GM21526 (cell line): ENCODE data around the gene MEI1.

Experiments used
- ATAC-seq: cut with Tn5 transposase; IDR thresholded peaks from one replicate; pipeline ENCODE4 v1.9.1; 2021; ENCODE audit warnings: moderate library complexity; ENCODE audit not compliant: unreplicated experiment, low FRiP score

The MEI1 gene

GRCh38 chr22:41742918-41743317, 43.6 kb downstream of the MEI1 start:
- ATAC-seq, result no peak

- ATAC-seq, result no peak
These were observed 46.7 kb downstream of the MEI1 start for GRCh38 chr22:41745968-41746367.

DNA sequence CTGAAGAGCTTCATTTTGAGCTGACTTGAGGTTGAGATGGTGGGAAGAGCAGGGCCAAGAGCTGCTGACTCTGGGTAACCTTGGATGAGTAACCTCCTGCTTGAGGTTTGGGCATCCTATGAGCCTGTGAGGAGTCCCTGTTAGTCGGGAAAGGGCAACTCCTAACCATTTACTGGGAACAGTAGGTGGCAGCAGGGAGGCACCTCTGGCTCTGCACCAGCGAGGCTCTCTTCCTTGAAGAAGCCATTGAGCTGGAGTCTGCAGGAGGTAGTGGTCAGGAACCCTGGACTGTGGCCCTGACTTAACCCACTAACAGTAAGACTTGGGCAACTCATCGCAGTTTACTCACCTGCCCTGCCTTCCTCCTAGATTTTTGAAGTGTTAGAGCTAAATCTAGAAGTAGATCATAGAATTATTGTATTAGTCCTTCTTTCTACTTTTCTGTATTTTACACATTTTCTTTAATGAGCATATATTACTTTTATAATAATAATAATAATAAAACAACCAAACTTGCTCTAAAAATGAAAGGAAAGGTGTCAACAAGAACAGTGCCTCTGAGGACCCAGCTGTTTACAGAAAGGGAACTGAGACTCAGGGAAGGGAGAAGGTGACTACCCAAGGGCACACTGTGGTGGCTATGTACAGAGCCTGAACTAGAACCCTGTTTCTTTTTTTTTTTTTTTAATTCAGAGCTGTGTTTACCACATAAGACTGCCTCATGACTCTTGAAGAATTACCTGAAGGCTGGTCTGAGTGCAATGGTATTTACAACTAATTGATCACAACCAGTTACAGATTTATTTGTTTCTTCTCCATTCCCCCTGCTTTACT, 47.5 kb downstream of the MEI1 start:
- no peak for ATAC-seq

- ATAC-seq, result peak; percentile 59
These were observed 53.0 kb downstream of the MEI1 start for GRCh38 chr22:41752011-41752970.

- no peak for ATAC-seq
These were observed 54.7 kb downstream of the MEI1 start for GRCh38 chr22:41753984-41754383.

- ATAC-seq, result no peak
These were observed 58.2 kb downstream of the MEI1 start for GRCh38 chr22:41757502-41757901.

DNA sequence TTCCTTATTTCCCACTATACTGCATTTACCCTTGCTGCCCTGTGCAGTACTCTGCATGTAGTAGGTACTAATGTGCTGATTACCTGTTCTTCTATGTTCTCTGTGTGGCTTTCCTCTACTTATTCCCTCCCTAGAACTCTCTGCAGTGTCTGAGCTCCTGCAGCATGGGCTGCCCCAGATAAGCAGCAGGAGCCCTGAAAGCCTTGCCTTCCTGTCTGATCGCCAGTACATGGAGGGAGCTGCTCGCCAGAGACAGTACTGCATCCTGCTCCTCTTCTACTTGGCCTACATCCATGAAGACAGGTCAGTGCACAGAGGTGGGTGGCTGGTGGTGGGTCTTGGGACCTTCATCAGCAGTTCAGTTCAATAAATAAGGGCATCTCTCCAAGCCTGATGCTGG, 58.9 kb downstream of the MEI1 start:
- ATAC-seq, result no peak

DNA sequence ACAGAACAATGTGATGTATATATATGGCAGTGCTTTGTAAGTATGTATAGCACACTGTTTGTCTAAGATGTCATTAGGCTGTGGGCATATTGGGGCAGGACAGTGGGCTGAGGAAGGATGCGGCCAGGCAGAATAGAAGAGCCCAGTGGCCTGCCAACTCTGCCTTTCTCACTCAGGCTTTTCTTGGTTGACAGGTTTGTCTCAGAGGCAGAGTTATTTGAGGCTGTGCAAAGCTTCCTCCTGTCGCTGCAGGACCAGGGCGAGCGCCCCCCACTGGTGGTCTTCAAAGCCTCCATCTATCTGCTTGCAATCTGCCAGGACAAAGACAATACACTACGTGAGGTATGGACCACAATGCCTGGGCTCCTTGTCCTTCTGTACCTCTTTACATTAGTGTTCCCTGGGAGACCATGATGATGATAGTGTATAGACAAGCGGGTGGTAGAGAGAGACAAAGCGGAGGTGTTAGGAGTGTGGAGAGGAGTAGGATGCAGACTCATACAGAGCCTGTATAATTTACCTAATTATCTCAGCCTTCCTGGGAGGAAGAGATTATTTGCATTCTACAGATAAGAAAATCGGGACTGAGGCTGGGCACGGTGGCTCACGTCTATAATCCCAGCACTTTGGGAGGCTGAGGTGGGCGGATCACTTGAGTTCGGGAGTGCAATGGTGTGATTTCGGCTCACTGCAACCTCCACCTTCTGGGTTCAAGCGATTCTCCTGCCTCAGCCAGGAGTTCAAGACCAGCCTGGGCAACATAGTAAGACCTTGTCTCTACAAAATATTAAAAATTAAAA, 63.9 kb downstream of the MEI1 start:
- ATAC-seq, result no peak

DNA sequence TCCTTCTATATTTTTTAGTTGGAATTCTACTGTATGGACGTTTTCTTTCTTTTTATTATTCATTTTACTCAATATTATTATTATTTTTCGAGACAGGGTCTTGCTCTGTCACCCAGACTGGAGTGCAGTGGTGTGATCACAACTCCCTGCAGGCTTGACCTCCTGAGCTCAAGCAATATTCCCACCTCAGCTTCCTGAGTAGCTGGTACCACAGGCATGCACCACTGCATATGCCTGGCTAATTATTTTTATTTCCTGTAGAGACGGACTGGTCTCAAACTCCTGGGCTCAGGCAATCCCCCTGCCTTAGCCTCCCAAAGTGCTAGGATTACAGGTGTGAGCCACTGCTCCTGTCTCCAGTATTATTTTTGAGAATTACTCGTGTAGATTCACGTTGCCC, 67.2 kb downstream of the MEI1 start:
- ATAC-seq, result no peak

DNA sequence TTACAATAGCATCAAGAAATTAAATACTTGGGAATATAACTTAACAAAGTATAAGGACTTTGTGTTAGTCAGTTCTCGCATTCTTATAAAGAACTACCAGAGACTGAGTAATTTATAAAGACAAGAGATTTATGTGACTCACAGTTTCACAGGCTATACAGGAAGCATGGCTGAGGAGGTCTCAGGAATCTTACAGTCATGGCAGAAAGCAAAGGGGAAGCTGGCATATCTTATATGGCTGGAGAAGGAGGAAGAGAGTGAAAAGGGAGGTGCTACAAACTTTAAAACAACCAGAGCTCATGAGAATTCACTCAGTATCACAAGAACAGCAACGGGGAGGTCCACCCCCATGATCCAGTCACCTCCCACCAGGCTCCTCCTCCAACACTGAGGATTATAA, 69.1 kb downstream of the MEI1 start:
- no peak for ATAC-seq

GRCh38 chr22:41770715-41771468, 71.6 kb downstream of the MEI1 start:
- no peak for ATAC-seq

DNA sequence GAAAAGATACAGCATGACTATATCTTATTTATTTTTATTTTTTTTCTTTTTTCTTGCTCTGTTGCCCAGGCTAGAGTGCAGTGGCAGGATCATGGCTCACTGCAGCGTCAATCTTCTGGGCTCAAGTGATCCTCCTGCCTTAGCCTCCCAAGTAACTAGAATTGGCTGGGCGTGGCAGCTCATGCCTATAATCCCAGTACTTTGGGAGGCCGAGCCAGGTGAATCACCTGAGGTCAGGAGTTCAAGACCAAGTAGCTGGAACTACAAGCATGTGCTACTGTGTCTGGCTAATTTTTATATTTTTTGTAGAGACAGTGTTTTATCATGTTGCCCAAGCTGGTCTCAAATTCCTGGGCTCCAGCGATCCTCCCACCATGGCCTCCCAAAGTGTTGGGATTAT, 72.9 kb downstream of the MEI1 start:
- ATAC-seq, result no peak

DNA sequence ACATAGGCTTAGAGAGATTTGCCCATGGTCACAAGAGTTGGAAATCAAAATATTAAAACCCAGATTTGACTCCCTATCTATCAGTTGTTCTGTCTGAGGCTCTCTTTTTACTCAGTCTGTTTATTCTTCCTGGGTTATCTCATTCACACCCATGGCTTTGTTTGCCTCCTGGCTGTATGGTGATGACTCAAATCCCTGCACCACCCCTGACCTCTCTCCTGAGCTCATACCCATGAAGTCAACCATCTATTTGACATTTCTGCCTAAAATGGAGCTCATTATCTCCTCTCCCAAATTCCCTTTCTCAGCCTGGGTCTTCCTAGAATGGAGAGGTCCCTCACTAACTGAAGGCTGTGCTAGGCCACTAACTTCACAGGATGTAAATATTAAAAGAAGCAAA, 73.3 kb downstream of the MEI1 start:
- no peak for ATAC-seq

DNA sequence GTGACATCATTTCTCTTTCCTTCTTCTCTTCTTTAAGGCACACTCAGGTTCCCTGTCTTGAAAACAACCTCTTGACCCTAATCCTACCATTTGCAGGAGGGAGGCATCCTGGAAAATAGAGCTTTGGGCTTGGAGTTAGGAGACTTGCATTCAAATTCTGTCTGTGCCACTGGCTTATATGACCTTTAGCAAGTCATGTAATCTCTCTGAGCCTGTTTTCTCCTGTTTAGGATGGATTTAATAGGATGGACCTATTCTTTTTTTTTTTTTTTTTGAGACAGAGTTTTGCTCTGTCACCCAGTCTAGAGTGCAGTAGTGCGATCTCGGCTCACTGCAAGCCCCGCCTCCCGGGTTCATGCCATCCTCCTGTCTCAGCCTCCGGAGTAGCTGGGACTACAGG, 76.0 kb downstream of the MEI1 start:
- no peak for ATAC-seq

- no peak for ATAC-seq
These were observed 76.7 kb downstream of the MEI1 start for GRCh38 chr22:41775976-41776375.

DNA sequence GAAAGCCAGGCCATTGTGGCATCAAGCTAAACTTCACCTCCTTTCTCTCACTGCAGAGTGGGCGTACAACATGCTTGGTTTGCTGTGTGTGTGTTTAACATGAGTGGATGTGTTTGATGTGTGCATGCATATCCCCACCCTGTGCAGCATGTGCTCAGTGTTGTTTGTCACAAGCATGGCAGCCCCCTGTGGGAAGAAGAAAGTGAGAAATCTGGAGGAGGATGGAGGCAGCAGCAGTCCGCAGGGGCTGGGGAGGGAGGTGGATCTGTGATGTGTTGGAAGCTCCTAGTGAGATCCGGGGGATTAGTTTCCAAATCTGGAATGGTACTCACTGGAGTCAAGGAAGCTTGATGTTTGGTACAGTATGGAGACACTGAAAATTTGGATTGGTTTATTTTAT, 77.1 kb downstream of the MEI1 start:
- ATAC-seq, result no peak

DNA sequence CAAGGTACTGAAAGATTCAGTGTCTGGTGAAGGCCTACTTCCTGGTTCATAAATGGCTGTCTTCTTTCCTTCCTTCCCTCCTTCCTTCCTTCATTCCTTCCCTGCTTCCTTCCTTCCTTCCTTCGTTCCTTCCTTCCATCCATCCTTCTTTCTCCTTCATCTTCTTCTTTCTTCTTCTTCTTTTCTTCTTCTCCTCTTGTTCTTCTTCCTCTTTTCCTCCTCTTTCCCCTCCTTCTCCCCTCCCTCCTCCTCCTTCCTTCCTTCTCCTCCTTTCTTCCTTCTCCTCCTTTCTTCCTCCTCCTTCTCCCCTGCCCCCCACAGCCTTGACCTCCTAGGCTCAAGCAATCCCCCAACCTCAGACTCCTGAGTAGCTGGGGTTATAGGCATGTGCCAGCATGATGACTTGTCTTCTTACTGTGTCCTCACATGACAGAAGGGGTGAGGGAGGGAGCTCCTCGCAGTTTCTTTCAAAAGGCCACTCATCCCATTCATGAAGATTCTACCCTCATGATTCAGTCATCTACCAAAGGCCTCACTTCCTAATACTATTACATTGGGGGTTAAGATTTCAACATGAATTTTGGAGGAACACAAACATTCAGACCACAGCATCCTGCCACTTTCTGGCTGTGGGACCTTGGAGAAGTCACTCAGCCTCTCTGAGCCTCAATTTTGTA, 78.6 kb downstream of the MEI1 start:
- ATAC-seq, result no peak

- ATAC-seq, result no peak
These were observed 80.7 kb downstream of the MEI1 start for GRCh38 chr22:41779929-41780505.
